T-cell (primary cell): ENCODE results near the gene ZMYND8. TPM values are rescaled to one million over a fixed set of nuclear protein-coding genes. Genes with fewer than 3 reads are reported as not detected.
"Not testable (repeated sequence)": the region's sequence is repeated elsewhere in the genome, so short reads cannot be mapped to it uniquely, and the experiment has no call there.

Experiments used
- ATAC-seq, 4 experiments: fragments of 200-7000 bp in 3 of 4; fragments of 150-1000 bp in 1 of 4; cut with Tn5 transposase; replicated peaks in 1 of 4; 1 replicate in 3 of 4; 2 replicates in 1 of 4; pipeline ENCODE4 v1.10.0; 2021; ENCODE audit warnings: moderate library complexity in 3 of 4, mild to moderate bottlenecking in 2 of 4, moderate number of reproducible peaks in 1 of 4
- CTCF ChIA-PET, 2 donors: fragments of 300-600 bp; sonication (Branson Sonifier 250); formaldehyde crosslinking; loops; one replicate each; lab custom pipeline; 2022; ENCODE audit warnings: antibody characterized with exemption in 2 of 2; lab: Charles Lee
- POLR2A ChIA-PET, 2 donors: fragments of 300-600 bp; sonication (Branson Sonifier 250); formaldehyde crosslinking; loops; one replicate each; lab custom pipeline; 2022; ENCODE audit warnings: antibody characterized with exemption in 2 of 2; lab: Charles Lee
- DNase-seq, 35 experiments: peaks; one replicate each; pipeline versions ENCODE4 v3.0.0 to v3.0.0-alpha.2; 2013 to 2023
- H3K27ac ChIP-seq: one replicate; pipeline ENCODE4 v1.5.1; 2013; ENCODE audit warnings: low read length
- H3K27me3 ChIP-seq, 2 experiments: replicated peaks in 1 of 2; 1 replicate in 1 of 2; 2 replicates in 1 of 2; pipeline versions ENCODE4 v1.6.1 to v1.7.0; 2013; ENCODE audit warnings: low read length in 1 of 2, mixed read lengths in 1 of 2; ENCODE audit not compliant: control insufficient read depth in 2 of 2, insufficient read depth in 2 of 2; ENCODE audit errors: extremely low read depth in 1 of 2
- H3K36me3 ChIP-seq, 2 donors: 1 replicate in 1 of 2; 2 replicates in 1 of 2; pipeline versions ENCODE4 v1.6.1 to v1.7.0; 2013; ENCODE audit warnings: low read length in 1 of 2; ENCODE audit not compliant: control insufficient read depth in 2 of 2, insufficient read depth in 1 of 2; ENCODE audit errors: extremely low read depth in 1 of 2
- H3K4me1 ChIP-seq, 2 experiments: 1 replicate in 1 of 2; 2 replicates in 1 of 2; pipeline versions ENCODE4 v1.6.1 to v1.7.0; 2013; ENCODE audit warnings: low read length in 2 of 2, mixed read lengths in 1 of 2; ENCODE audit not compliant: insufficient read depth in 2 of 2, control insufficient read depth in 1 of 2; ENCODE audit errors: extremely low read depth in 1 of 2
- H3K4me3 ChIP-seq, 2 donors: 1 replicate in 1 of 2; 2 replicates in 1 of 2; pipeline versions ENCODE4 v1.5.1 to v1.7.0; 2013; ENCODE audit warnings: mild to moderate bottlenecking in 2 of 2, low read length in 1 of 2, moderate library complexity in 1 of 2; ENCODE audit not compliant: control insufficient read depth in 1 of 2; ENCODE audit errors: extremely low read depth in 1 of 2
- H3K9me3 ChIP-seq: 2 replicates; pipeline ENCODE4 v1.7.0; 2013
- H3K27ac Mint-ChIP-seq, 2 donors: one replicate each; pipeline ENCODE4 v1.8.0; 2020 to 2021; ENCODE audit warnings: mild to moderate bottlenecking in 2 of 2, mixed read lengths in 2 of 2
- H3K27me3 Mint-ChIP-seq, 2 donors: one replicate each; pipeline ENCODE4 v1.8.0; 2021 to 2022; ENCODE audit warnings: mixed read lengths in 2 of 2
- H3K36me3 Mint-ChIP-seq: one replicate; pipeline ENCODE4 v1.8.0; 2021; ENCODE audit warnings: mixed read lengths
- H3K4me1 Mint-ChIP-seq, 3 donors: one replicate each; pipeline ENCODE4 v1.8.0; 2020 to 2022; ENCODE audit warnings: mixed read lengths in 3 of 3, mild to moderate bottlenecking in 1 of 3
- H3K4me3 Mint-ChIP-seq, 3 donors: one replicate each; pipeline ENCODE4 v1.8.0; 2020 to 2022; ENCODE audit warnings: mild to moderate bottlenecking in 3 of 3, mixed read lengths in 3 of 3, moderate library complexity in 3 of 3
- H3K9me3 Mint-ChIP-seq, 3 donors: one replicate each; pipeline ENCODE4 v1.8.0; 2020 to 2022; ENCODE audit warnings: mixed read lengths in 3 of 3
- WGBS: methylation state at CpG from one replicate; pipeline ENCODE4 v1.1.5; 2013; ENCODE audit warnings: missing lambda C conversion rate; ENCODE audit not compliant: insufficient coverage; 5-methylcytosine and 5-hydroxymethylcytosine counted together
- total RNA-seq, 35 experiments: library from RNA in 6 of 35; stranded (reverse) in 6 of 35; fragments of 120-200 nt in 1 of 35; gene quantifications; one replicate each; pipeline versions ENCODE4 v1.2.1 to v1.2.4 and lab custom pipeline; 2013 to 2026

Gene ZMYND8
- total RNA-seq, 5 donors from 2014 or later (not counting 1 experiment from before 2014, with no cell fraction given) = 39.6 to 68.9 (median 43.6) TPM

DNA sequence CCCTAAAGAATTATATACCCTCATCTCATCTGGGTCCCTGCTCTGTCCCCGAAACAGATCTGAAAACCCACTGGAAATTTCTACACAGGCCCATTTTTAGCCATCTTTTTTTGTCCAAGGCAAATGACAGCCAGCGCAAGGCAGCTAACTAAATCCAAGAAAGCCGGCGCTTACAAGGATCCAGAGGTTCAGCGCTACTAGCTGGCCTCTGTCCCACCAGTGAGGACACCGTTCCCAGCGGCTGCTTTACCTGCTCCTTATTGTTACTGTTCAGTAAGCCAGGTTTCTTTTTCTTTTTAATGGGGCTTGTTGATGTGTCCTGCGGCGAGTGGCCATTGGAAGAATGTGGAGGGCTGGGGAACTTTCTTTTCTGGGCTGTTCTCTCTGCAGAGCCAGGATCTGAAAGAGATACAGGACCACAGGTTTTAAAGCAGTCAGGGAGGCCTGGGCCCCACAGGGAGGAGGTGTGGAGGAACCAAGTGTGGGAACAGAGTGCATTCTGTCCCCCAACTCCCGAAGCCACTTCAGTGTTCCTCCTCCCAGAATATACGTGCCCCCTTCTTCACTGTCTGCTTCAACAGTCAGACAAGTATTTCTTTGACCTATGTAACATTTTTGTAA, 46.6 kb downstream of the ZMYND8 start:
- no peaks in the 10 kb centered on the region for H3K27me3 Mint-ChIP-seq
- H3K27ac Mint-ChIP-seq = no peak overlapping the region
- H3K9me3 Mint-ChIP-seq = no peaks in the 10 kb centered on the region
- Histone ChIP-seq H3K27ac (no peak overlapping the region), H3K4me3 (no peak overlapping the region), H3K36me3 (peaks cover 53 to 55% of the 10 kb centered on the region in 2 donors), H3K27me3 (no peaks in the 10 kb centered on the region), H3K4me1 (peaks cover 0 to 7% of the 10 kb centered on the region in 2 experiments), H3K9me3 (no peaks in the 10 kb centered on the region)
- no peak overlapping the region for H3K4me3 Mint-ChIP-seq
- H3K36me3 Mint-ChIP-seq = peaks cover 32% of the 10 kb centered on the region
- DNase-seq (no peak), ATAC-seq (no peak)
- POLR2A ChIA-PET = interaction anchor here in 1 of 2 donors (0.5 kb wide), 1 partner anchor 233 kb away, joined by 4 read pairs; no protein-coding TSS in a partner anchor
- H3K4me1 Mint-ChIP-seq = peaks cover 6 to 28% (median 24%) of the 10 kb centered on the region in 3 donors
- CTCF ChIA-PET = no interaction called here
- 96% methylated on average over 8 of the region's 11 CpGs for WGBS

DNA sequence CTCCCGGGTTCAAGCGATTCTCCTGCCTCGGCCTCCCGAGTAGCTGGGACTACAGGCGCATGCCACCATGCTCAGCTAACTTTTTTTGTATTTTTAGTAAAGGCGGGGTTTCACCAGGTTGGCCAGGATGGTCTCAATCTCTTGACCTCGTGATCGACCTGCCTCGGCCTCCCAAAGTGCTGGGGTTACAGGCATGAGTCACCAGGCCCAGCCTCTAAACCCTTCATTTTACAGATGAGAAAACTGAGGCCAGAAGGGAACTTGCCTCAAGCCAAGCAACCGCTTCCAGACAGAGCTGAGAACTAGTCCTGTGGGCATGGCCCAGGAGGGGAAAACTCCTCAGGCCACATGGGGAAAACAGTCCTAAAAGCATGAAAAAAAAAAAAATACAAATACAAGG, 47.1 kb downstream of the ZMYND8 start:
- 100% methylated on average over 2 of the region's 10 CpGs for WGBS
- ATAC-seq = no peak
- H3K4me3 ChIP-seq = no peak overlapping the region
- no peaks in the 10 kb centered on the region for H3K27me3 ChIP-seq
- peaks cover 0 to 7% of the 10 kb centered on the region in 2 experiments for H3K4me1 ChIP-seq
- ChIA-PET POLR2A (interaction anchor here in 1 of 2 donors (0.5 kb wide), 1 partner anchor 234 kb away, joined by 4 read pairs; no protein-coding TSS in a partner anchor), CTCF (no interaction called here)
- Mint-ChIP-seq H3K36me3 (peaks cover 29% of the 10 kb centered on the region), H3K4me3 (no peak overlapping the region), H3K9me3 (no peaks in the 10 kb centered on the region), H3K4me1 (peaks cover 2 to 29% (median 22%) of the 10 kb centered on the region in 3 donors), H3K27me3 (no peaks in the 10 kb centered on the region), H3K27ac (no peak overlapping the region)
- H3K36me3 ChIP-seq = peaks cover 53 to 58% of the 10 kb centered on the region in 2 donors
- no peaks in the 10 kb centered on the region for H3K9me3 ChIP-seq
- no peak for DNase-seq
- H3K27ac ChIP-seq = no peak overlapping the region

DNA sequence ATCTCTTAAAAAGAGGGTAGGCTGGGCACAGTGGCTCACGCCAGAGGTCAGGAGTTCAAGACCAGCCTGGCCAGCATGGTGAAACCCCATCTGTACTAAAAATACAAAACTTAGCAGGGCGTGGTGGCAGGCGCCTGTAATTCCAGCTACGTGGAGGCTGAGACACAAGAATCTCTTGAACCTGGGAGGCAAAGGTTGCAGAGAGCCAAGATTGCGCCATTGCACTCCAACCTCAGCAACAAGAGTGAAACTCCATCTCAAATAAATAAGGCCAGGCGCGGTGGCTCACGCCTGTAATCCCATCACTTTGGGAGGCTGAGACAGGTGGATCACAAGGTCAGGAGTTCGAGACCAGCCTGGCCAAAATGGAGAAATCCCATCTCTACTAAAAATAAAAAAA, 48.9 kb downstream of the ZMYND8 start:
- H3K4me1 ChIP-seq, H3K9me3 ChIP-seq, DNase-seq, H3K27ac ChIP-seq, ATAC-seq, H3K27me3 ChIP-seq, H3K9me3 Mint-ChIP-seq, H3K27me3 Mint-ChIP-seq, POLR2A ChIA-PET, H3K27ac Mint-ChIP-seq, H3K4me3 ChIP-seq, H3K4me3 Mint-ChIP-seq, CTCF ChIA-PET: not testable (repeated sequence)
- peaks cover 51 to 75% of the 10 kb centered on the region in 2 donors for H3K36me3 ChIP-seq
- Mint-ChIP-seq H3K36me3 (peaks cover 34% of the 10 kb centered on the region), H3K4me1 (peaks cover 7 to 34% (median 29%) of the 10 kb centered on the region in 3 donors)
- 100% methylated on average over 7 of the region's 9 CpGs for WGBS

DNA sequence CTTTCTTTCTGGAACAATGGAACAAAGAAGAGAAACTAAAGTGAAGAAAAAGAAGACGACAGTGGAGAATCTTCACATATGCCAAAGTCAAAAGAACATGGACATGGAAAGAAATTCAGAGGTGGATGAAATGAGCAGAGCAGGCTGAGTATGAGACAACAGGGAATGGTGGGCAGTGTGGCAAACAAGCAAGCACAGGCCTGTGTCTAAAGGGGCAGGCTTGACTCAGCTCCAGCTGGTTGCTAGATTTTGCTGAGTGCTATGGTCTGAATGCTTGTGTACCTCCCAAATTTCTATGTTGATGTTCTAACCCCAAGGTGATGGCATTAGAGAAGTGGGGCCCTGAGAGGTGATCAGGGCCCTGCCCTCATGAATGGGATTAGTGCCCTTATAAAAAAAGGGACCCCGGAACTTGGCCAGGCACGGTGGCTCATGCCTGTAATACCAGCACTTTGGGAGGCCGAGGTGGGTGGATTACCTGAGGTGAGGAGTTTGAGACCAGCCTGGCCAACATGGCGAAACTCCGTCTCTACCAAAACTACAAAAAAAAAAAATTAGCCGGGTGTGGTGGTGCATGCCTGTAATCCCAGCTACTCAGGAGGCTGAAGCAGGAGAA, 49.6 kb downstream of the ZMYND8 start:
- Histone ChIP-seq H3K9me3 (no peaks in the 10 kb centered on the region), H3K27ac (no peak overlapping the region), H3K4me3 (no peak overlapping the region), H3K4me1 (peaks cover 0 to 7% of the 10 kb centered on the region in 2 experiments), H3K27me3 (no peaks in the 10 kb centered on the region), H3K36me3 (peaks cover 47 to 76% of the 10 kb centered on the region in 2 donors)
- CTCF ChIA-PET = interaction anchor here in 1 of 2 donors (0.6 kb wide), 1 partner anchor 75 kb away, joined by 4 read pairs; no protein-coding TSS in a partner anchor
- POLR2A ChIA-PET = no interaction called here
- 83% methylated on average over 1 of the region's 7 CpGs for WGBS
- Mint-ChIP-seq H3K27ac (peak overlapping the region in 1 of 2 donors; percentile 16), H3K4me3 (no peak overlapping the region), H3K9me3 (no peaks in the 10 kb centered on the region), H3K4me1 (peaks cover 8 to 33% (median 26%) of the 10 kb centered on the region in 3 donors), H3K27me3 (no peaks in the 10 kb centered on the region), H3K36me3 (peaks cover 36% of the 10 kb centered on the region)
- ATAC-seq = no peak
- no peak for DNase-seq

DNA sequence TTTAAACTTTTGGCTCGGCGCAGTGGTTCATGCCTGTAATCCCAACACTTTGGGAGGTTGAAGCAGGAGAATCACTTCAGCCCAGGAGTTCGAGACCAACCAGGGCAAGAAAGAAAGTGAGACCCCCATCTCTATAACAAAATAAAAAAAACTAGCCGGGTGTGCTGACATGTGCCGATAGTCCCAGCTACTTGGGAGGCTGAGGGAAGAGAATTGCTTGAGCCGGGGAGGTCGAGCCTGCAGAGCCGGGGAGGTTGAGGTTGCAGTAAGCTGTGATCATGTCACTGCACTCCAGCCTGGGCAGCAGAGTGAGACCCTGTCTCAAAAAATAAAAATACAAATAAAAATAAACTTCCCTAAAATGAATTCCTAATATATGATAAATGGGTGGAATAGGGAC, 50.4 kb downstream of the ZMYND8 start:
- CTCF ChIA-PET = interaction anchor here in 1 of 2 donors (0.6 kb wide), 1 partner anchor 76 kb away, joined by 4 read pairs; no protein-coding TSS in a partner anchor
- DNase-seq (no peak), ATAC-seq (no peak)
- no CpG with 5 or more reads among the region's 8 CpGs for WGBS
- H3K4me3 ChIP-seq = no peak overlapping the region
- no peaks in the 10 kb centered on the region for H3K9me3 ChIP-seq
- no peak overlapping the region for H3K4me3 Mint-ChIP-seq
- H3K27me3 ChIP-seq = no peaks in the 10 kb centered on the region
- H3K36me3 ChIP-seq = peaks cover 46 to 78% of the 10 kb centered on the region in 2 donors
- POLR2A ChIA-PET = interaction anchor here in 1 of 2 donors (0.7 kb wide), 1 partner anchor 1627 kb away, joined by 5 read pairs; no protein-coding TSS in a partner anchor
- peaks cover 0 to 7% of the 10 kb centered on the region in 2 experiments for H3K4me1 ChIP-seq
- H3K4me1 Mint-ChIP-seq = peaks cover 8 to 31% (median 25%) of the 10 kb centered on the region in 3 donors
- H3K27me3 Mint-ChIP-seq = no peaks in the 10 kb centered on the region
- no peak overlapping the region for H3K27ac ChIP-seq
- peak overlapping the region in 1 of 2 donors; percentile 35 for H3K27ac Mint-ChIP-seq
- H3K9me3 Mint-ChIP-seq = no peaks in the 10 kb centered on the region
- H3K36me3 Mint-ChIP-seq = peaks cover 39% of the 10 kb centered on the region

DNA sequence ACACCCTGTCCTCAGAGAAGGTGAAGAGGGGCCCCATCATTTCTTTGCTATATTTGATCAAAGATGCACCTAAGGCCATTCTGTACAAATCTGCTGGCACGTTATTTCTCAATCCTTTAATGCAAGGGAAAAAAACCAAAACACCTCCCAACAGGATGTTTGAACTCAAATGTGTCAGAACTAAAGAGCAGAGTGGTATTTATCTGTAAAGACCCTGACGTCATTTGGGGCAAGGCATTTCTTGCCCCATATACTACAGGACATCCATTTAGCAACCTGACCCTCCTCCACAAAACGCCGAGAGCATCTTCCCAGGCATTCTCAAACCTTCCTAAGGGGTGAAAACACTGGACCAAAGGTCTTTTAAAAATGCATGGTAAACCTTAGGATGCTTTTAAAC, 50.8 kb downstream of the ZMYND8 start:
- peak in 1 of 4 experiments; percentile 42 for ATAC-seq
- Histone ChIP-seq H3K27me3 (no peaks in the 10 kb centered on the region), H3K4me3 (no peak overlapping the region), H3K9me3 (no peaks in the 10 kb centered on the region), H3K4me1 (peaks cover 0 to 7% of the 10 kb centered on the region in 2 experiments), H3K36me3 (peaks cover 46 to 76% of the 10 kb centered on the region in 2 donors), H3K27ac (no peak overlapping the region)
- peak overlapping the region in 1 of 2 donors; percentile 35 for H3K27ac Mint-ChIP-seq
- peaks cover 8 to 27% (median 24%) of the 10 kb centered on the region in 3 donors for H3K4me1 Mint-ChIP-seq
- no peak for DNase-seq
- ChIA-PET POLR2A (interaction anchor here in 1 of 2 donors (0.7 kb wide), 1 partner anchor 1628 kb away, joined by 5 read pairs; no protein-coding TSS in a partner anchor), CTCF (no interaction called here)
- H3K27me3 Mint-ChIP-seq = no peaks in the 10 kb centered on the region
- no CpG with 5 or more reads among the region's 4 CpGs for WGBS
- no peak overlapping the region for H3K4me3 Mint-ChIP-seq
- H3K9me3 Mint-ChIP-seq = no peaks in the 10 kb centered on the region
- peaks cover 35% of the 10 kb centered on the region for H3K36me3 Mint-ChIP-seq
